CD4-positive, alpha-beta T cell treated with Interferon alpha-2 for 1 hour (primary cell): ENCODE data around the gene RSRP1.
"Not testable (repeated sequence)": the region's sequence is repeated elsewhere in the genome, so short reads cannot be mapped to it uniquely, and the experiment has no call there.

Experiments
- DNase-seq, 2 donors: peaks; one replicate each; pipeline ENCODE4 v3.0.0-alpha.2; 2020 to 2022

Gene RSRP1

DNA sequence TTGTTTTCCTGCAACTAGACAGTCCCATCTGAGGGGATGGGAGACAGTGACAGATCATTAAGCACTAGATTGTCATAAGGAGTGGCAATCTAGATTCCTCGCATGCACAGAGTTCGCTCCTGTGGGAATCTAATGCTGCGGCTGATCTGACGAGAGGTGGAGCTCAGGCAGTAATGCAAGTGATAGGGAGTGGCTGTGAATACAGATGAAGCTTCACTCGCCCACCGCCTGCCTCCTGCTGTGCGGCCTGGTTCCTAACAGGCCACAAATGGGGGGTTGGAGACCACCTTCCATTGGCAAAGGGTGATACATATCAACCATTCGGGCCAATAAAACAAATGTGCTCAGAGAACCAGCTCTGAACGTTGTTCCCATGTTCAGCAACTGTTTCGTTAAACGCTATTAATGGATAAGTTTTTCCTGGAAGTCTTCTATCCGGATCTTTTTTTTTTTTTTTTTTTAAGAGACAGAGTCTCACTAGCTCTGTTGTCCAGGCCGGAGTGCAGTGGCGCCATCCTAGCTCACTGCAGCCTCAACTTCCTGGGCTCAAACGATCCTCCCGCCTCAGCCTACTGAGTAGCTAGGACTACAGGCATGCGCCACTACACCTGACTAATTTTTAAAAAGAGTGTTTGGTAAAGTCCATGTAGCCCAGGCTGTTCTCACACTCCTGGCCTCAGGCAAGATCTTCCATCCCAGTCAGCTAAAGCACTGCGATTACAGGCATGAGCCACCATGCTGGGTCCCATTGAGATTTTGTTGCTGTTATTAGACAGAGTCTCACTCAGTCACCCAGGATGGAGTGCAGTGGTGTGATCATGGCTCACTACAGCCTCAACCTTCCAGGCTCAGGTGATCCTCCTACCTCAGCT lies 8.7 kb upstream of the RSRP1 start:
- no peak for DNase-seq

- no peak for DNase-seq
These were observed 6.7 kb upstream of the RSRP1 start for GRCh38 chr1:25253911-25254310.

GRCh38 chr1:25247829-25248754 lies 838 bp upstream of the RSRP1 start:
- DNase-seq = no peak

DNA sequence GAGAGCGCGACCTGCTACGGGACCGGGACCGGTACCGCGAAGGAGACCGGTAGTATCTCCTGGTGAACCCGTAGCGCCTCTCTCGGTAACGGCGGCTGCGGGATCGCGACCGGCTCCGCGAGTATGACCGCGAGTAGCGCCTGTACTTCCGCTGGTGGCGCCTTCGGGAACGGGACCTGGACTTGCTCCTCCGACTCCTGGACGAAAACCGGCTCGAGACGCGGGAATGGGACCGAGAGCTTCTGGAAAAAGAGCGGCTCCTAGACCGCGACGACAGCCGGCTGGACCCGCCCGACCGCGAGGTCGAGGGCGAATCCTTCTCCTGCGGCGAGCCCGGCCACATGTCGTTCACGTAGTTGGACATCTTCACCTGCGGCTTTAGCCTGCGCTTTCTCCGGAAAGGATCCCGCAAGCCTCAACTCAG lies 642 bp downstream of the RSRP1 start:
- DNase-seq = peak; percentile 18 to 42

GRCh38 chr1:25245809-25246599 lies 1.2 kb downstream of the RSRP1 start:
- DNase-seq = peak in 1 of 2 donors; percentile 32

- no peak for DNase-seq
These were observed 1.9 kb downstream of the RSRP1 start for GRCh38 chr1:25245393-25245792.

- DNase-seq = no peak
These were observed 3.3 kb downstream of the RSRP1 start for GRCh38 chr1:25243907-25244306.

DNA sequence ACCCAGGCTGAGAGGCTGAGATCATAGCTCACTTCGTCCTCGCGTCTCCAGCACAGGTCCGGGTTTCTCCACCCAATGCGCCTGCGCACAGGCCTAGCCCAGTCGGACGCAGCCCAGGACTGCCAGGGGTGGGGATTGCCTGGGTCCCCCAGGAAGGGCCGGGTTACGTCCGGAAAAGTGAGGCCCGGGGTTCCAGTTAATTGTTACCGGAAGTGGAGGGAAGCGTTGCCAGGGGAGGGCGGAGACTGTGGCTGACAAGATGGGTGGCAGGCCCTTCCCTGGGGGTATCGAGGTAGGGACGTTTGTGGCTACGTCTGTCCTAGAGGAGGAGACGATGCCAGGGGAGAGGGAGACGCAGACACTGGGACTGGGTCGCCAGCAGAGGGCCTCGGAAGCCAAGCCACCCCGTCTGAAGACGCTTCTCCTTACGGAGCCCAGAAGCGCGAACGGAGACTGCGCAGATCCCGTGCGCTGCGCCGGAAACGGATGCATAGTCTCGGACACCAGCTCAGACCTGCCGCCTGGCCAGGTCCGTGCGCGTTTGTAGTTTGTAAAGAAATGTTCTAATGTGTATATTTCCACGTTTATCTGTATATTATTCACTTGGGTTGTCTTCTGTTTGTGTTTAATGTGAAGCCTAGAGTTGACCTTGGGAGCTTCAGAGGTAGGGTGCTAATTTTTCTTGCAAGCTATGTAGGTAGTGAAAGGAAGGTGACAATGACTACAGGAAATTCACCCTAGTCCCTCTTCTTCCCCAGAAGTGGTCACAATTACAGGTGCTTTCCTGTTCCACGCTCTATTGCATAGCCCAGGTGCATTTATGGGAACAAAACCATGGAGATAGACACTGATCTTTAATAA lies 7.3 kb downstream of the RSRP1 start:
- peak; percentile 92 to 93 for DNase-seq

- DNase-seq = no peak
These were observed 9.2 kb downstream of the RSRP1 start for GRCh38 chr1:25238046-25238445.

- not testable (repeated sequence) for DNase-seq
These were observed 11.0 kb downstream of the RSRP1 start for GRCh38 chr1:25236261-25236660.

GRCh38 chr1:25235411-25235810 lies 11.8 kb downstream of the RSRP1 start:
- DNase-seq = not testable (repeated sequence)

DNA sequence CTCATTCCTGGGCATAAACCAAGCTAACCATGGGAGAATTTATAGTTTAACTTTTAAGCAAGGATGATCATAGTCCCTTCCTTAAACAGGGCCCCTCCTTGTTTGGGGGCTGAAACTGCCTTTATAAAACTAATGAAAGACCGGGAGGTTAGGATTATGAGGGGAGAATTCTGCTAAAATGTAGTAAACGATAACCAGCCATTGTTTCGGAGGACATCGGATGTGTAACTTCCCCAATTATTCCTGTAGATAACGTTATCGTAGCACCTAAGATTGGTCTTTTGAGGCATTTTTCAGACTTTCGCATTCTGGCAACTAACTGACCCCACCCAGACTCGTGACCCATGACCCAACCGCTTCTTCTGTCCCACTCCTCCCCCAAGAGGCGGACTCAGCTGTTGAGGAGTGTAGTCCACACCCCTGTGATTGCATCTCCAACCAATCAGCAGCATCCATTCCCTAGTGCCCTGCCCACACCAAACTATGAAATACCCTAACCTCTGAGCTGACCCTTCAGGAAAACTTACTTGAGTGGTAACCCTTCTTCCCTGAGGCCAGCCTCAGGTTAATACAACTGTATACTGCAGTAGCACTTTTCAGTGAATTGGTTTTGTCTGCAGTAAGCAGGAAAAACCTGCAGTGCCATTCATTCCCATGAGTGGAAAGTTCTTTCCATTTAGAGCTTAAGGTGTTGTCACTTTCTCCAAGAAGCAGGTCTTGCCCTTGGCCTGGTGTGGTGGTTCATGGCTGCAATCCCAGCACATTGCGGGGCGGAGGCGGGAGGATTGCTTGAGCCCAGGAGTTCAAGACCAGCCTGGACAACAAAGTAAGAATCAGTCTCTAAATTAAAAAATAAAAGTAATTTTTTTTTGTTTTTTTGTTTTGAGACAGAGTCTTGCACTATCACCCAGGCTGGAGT lies 14.1 kb downstream of the RSRP1 start:
- DNase-seq = peak; percentile 82 to 85

GRCh38 chr1:25232027-25232865 lies 15.0 kb downstream of the RSRP1 start, which contains the start of gene SYF2:
Gene SYF2, minus strand, starts transcription at chr1:25232502. Its CDS starts 35 bp downstream, at chr1:25232467.
- peak; percentile 92 to 94 for DNase-seq

- DNase-seq = no peak
These were observed 23.8 kb downstream of the RSRP1 start for GRCh38 chr1:25223471-25223870.

GRCh38 chr1:25222606-25223005 lies 24.6 kb downstream of the RSRP1 start:
- no peak for DNase-seq

- no peak for DNase-seq
These were observed 26.6 kb downstream of the RSRP1 start for GRCh38 chr1:25220666-25221065.

DNA sequence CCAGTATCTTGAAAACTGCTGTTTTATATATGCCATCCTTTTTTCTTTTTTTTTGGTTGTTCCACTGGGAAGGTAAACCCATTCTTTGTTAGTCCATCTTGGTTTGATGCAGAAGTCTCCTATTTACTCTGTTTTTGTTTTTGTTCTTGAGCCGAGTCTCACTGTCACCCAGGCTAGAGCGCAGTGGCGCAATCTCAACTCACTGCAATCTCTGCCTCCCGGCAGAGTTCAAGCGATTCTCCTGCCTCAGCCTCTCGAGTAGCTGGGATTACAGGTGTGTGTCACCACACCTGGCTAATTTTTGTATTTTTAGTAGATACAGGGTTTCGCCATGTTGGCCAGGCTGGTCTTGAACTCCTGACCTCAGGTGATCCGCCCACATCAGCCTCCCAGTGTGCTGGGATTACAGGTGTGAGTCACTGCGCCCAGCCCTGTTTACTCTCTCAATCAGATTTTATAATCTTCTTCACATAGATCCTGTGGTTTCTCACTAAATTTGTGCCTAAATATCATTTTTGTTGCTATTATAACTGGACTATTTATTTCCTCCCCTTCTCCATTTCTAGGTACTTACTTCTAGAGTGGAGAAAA lies 27.5 kb downstream of the RSRP1 start:
- no peak for DNase-seq

- DNase-seq = no peak
These were observed 29.5 kb downstream of the RSRP1 start for GRCh38 chr1:25217598-25218232.

- DNase-seq = no peak
These were observed 30.2 kb downstream of the RSRP1 start for GRCh38 chr1:25217015-25217414.
